HepG2 (cell line): ENCODE data around the gene CAMSAP3. TPM values are rescaled to one million over a fixed set of nuclear protein-coding genes. Genes with fewer than 3 reads are reported as not detected.
A peak's percentile ranks its signal among the peaks of the same experiment; 100 is the strongest.

ENCODE experiments used
- ATRX ChIP-seq: sonication (generic); formaldehyde crosslinking; IDR thresholded peaks from 2 replicates; pipeline ENCODE4 v1.4.0; 2020; ENCODE audit warnings: missing genetic modification reagents, borderline replicate concordance
- CAMTA2 ChIP-seq: sonication (generic); formaldehyde crosslinking; IDR thresholded peaks from 2 replicates; pipeline ENCODE4 v1.4.0; 2020; ENCODE audit warnings: mild to moderate bottlenecking, missing genetic modification reagents, borderline replicate concordance
- ETV6 ChIP-seq: sonication (generic); formaldehyde crosslinking; conservative IDR thresholded peaks from 2 replicates; pipeline ENCODE4 v1.4.0; 2020; ENCODE audit warnings: missing genetic modification reagents
- IKZF4 ChIP-seq: sonication (generic); formaldehyde crosslinking; IDR thresholded peaks from 2 replicates; pipeline ENCODE4 v1.5.1; 2020; ENCODE audit warnings: borderline replicate concordance, mild to moderate bottlenecking, low read depth, missing genetic modification reagents; ENCODE audit errors: not compliant biosample characterization
- JUNB ChIP-seq: sonication (generic); formaldehyde crosslinking; IDR thresholded peaks from 2 replicates; pipeline ENCODE4 v1.8.0; 2022; ENCODE audit warnings: missing genetic modification reagents, mild to moderate bottlenecking, borderline replicate concordance
- KLF11 ChIP-seq: IDR thresholded peaks from 2 replicates; pipeline ENCODE4 v1.6.1; 2016; ENCODE audit warnings: missing compliant biosample characterization
- KLF16 ChIP-seq, 2 experiments: sonication (generic) in 1 of 2; formaldehyde crosslinking in 1 of 2; IDR thresholded peaks; 2 replicates each; pipeline versions ENCODE4 v1.6.1 to v1.8.0; 2016 to 2023; ENCODE audit warnings: missing genetic modification reagents in 2 of 2, missing compliant biosample characterization in 1 of 2
- NFE2 ChIP-seq: sonication (generic); formaldehyde crosslinking; IDR thresholded peaks from 2 replicates; pipeline ENCODE4 v1.4.0; 2020; ENCODE audit warnings: missing genetic modification reagents
- REL ChIP-seq: sonication (generic); formaldehyde crosslinking; conservative IDR thresholded peaks from 2 replicates; pipeline ENCODE4 v1.8.0; 2022; ENCODE audit warnings: mild to moderate bottlenecking, missing genetic modification reagents, moderate library complexity
- SCMH1 ChIP-seq: sonication (generic); formaldehyde crosslinking; IDR thresholded peaks from 2 replicates; pipeline ENCODE4 v1.9.0; 2021; ENCODE audit warnings: missing genetic modification reagents, mild to moderate bottlenecking, borderline replicate concordance
- SYNCRIP ChIP-seq: fragments of 200-400 bp; formaldehyde crosslinking; IDR thresholded peaks from 2 replicates; pipeline ENCODE4 v1.6.1; 2018; ENCODE audit warnings: mild to moderate bottlenecking, low read depth, low read length; ENCODE audit not compliant: insufficient read depth
- ZNF562 ChIP-seq: sonication (generic); formaldehyde crosslinking; IDR thresholded peaks from 2 replicates; pipeline ENCODE4 v1.8.0; 2022; ENCODE audit warnings: missing genetic modification reagents, borderline replicate concordance
- ZNF775 ChIP-seq: sonication (generic); formaldehyde crosslinking; IDR thresholded peaks from 2 replicates; pipeline ENCODE4 v1.4.0; 2020; ENCODE audit warnings: missing genetic modification reagents, mild to moderate bottlenecking, moderate library complexity, borderline replicate concordance
- ZSCAN20 ChIP-seq: sonication (generic); formaldehyde crosslinking; IDR thresholded peaks from 2 replicates; pipeline ENCODE4 v1.4.0; 2020; ENCODE audit warnings: missing genetic modification reagents, mild to moderate bottlenecking, borderline replicate concordance
- polyA plus RNA-seq, 8 experiments: library from polyadenylated mRNA; depleted of rRNA in 3 of 8; stranded (reverse) in 7 of 8; unstranded in 1 of 8; fragments of >200 nt; fragmentation: Illumina TruSeq in 4 of 8; extraction: Trizol in 4 of 8; gene quantifications; 2 replicates each; pipeline versions ENCODE4 v1.2.1 to v1.2.3, GENCODE V29; 2011 to 2016; ENCODE audit warnings: low read depth in 4 of 8, missing spikeins in 1 of 8, mixed read lengths in 1 of 8; ENCODE audit not compliant: insufficient read depth in 1 of 8
- total RNA-seq, 5 experiments: library from RNA; depleted of rRNA; stranded (reverse); fragments of >200 nt; fragmentation: Illumina TruSeq; extraction: Trizol; gene quantifications; 2 replicates each; pipeline ENCODE4 v1.2.3, GENCODE V29; 2016; ENCODE audit warnings: low read depth in 1 of 5
- TF ChIP-seq, protein P1 (sequence below): sonication (generic); formaldehyde crosslinking; conservative IDR thresholded peaks from 2 replicates; pipeline ENCODE4 v1.4.0; 2020; ENCODE audit warnings: missing genetic modification reagents
- TF ChIP-seq, protein P2 (sequence below): sonication (generic); formaldehyde crosslinking; IDR thresholded peaks from 2 replicates; pipeline ENCODE4 v1.4.0; 2020; ENCODE audit warnings: missing genetic modification reagents
- TF ChIP-seq, protein P3 (sequence below): IDR thresholded peaks from 2 replicates; pipeline ENCODE4 v1.4.0; 2020; ENCODE audit warnings: mild to moderate bottlenecking, missing genetic modification reagents
- TF ChIP-seq, protein P4 (sequence below): sonication (generic); formaldehyde crosslinking; IDR thresholded peaks from 2 replicates; pipeline ENCODE4 v1.8.0; 2022; ENCODE audit warnings: low read depth, missing genetic modification reagents

The CAMSAP3 gene
- total and polyA plus RNA-seq, 2 of the 13 experiments (the other 11 are each of a cell fraction or from before 2014, with no cell fraction given), result 10.8 to 11.8 TPM

DNA sequence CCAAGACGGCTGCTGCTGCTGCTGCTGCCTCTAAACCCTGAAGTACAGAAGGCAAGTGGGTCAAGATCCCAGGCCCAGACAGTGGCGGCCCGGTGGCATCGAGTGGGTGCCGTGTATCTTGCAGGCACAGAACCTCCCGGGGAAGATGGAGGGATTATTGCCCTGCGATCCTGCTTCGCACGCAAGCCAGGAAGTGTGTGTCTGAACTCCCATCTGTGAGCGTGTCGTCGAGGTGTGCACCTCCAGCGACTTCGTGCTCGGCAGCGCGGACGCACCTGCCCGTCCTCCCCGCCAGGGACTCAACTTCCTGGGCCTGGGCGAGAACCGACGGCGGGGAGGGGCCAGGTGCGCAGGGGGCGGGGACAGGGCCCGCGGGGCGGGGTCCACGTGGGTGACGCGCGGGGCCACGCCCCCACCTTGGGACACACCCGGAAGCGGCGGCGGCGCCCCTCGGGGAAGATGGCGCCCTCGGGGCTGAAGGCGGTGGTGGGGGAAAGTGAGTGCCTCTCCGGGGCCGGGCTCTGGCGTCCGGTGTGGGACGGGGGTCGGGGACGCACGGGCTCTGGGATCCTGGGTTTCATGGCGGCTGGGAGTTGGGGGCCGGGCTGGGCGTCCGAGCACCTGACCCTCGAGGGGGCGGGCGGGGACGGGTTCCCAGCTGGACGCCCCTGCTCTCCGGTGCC lies 41.2 kb downstream of the CAMSAP3 start, which contains the start of gene STXBP2 (continued):
- TF ChIP-seq, protein P1, sequence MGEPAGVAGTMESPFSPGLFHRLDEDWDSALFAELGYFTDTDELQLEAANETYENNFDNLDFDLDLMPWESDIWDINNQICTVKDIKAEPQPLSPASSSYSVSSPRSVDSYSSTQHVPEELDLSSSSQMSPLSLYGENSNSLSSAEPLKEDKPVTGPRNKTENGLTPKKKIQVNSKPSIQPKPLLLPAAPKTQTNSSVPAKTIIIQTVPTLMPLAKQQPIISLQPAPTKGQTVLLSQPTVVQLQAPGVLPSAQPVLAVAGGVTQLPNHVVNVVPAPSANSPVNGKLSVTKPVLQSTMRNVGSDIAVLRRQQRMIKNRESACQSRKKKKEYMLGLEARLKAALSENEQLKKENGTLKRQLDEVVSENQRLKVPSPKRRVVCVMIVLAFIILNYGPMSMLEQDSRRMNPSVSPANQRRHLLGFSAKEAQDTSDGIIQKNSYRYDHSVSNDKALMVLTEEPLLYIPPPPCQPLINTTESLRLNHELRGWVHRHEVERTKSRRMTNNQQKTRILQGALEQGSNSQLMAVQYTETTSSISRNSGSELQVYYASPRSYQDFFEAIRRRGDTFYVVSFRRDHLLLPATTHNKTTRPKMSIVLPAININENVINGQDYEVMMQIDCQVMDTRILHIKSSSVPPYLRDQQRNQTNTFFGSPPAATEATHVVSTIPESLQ (CRISPR knock-in tag), result no peak
- TF ChIP-seq, protein P2, sequence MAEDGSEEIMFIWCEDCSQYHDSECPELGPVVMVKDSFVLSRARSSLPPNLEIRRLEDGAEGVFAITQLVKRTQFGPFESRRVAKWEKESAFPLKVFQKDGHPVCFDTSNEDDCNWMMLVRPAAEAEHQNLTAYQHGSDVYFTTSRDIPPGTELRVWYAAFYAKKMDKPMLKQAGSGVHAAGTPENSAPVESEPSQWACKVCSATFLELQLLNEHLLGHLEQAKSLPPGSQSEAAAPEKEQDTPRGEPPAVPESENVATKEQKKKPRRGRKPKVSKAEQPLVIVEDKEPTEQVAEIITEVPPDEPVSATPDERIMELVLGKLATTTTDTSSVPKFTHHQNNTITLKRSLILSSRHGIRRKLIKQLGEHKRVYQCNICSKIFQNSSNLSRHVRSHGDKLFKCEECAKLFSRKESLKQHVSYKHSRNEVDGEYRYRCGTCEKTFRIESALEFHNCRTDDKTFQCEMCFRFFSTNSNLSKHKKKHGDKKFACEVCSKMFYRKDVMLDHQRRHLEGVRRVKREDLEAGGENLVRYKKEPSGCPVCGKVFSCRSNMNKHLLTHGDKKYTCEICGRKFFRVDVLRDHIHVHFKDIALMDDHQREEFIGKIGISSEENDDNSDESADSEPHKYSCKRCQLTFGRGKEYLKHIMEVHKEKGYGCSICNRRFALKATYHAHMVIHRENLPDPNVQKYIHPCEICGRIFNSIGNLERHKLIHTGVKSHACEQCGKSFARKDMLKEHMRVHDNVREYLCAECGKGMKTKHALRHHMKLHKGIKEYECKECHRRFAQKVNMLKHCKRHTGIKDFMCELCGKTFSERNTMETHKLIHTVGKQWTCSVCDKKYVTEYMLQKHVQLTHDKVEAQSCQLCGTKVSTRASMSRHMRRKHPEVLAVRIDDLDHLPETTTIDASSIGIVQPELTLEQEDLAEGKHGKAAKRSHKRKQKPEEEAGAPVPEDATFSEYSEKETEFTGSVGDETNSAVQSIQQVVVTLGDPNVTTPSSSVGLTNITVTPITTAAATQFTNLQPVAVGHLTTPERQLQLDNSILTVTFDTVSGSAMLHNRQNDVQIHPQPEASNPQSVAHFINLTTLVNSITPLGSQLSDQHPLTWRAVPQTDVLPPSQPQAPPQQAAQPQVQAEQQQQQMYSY (CRISPR knock-in tag), result no peak
- TF ChIP-seq ZSCAN20 (CRISPR knock-in tag) (no peak), KLF16 (CRISPR knock-in tag; IDR thresholded peaks at IDR 0.05) (peak in 1 of 2 experiments; percentile 26; a peak in 1 of 4 replicates), JUNB (no peak), KLF11 (no peak), ZNF775 (CRISPR knock-in tag) (no peak), REL (CRISPR knock-in tag) (no peak), ETV6 (CRISPR knock-in tag) (no peak), SYNCRIP (no peak), SCMH1 (CRISPR knock-in tag) (no peak), ZNF562 (CRISPR knock-in tag) (no peak), ATRX (CRISPR knock-in tag) (no peak), NFE2 (CRISPR knock-in tag) (no peak), IKZF4 (CRISPR knock-in tag) (peak; percentile 57), CAMTA2 (CRISPR knock-in tag) (no peak)
- TF ChIP-seq, protein P3, sequence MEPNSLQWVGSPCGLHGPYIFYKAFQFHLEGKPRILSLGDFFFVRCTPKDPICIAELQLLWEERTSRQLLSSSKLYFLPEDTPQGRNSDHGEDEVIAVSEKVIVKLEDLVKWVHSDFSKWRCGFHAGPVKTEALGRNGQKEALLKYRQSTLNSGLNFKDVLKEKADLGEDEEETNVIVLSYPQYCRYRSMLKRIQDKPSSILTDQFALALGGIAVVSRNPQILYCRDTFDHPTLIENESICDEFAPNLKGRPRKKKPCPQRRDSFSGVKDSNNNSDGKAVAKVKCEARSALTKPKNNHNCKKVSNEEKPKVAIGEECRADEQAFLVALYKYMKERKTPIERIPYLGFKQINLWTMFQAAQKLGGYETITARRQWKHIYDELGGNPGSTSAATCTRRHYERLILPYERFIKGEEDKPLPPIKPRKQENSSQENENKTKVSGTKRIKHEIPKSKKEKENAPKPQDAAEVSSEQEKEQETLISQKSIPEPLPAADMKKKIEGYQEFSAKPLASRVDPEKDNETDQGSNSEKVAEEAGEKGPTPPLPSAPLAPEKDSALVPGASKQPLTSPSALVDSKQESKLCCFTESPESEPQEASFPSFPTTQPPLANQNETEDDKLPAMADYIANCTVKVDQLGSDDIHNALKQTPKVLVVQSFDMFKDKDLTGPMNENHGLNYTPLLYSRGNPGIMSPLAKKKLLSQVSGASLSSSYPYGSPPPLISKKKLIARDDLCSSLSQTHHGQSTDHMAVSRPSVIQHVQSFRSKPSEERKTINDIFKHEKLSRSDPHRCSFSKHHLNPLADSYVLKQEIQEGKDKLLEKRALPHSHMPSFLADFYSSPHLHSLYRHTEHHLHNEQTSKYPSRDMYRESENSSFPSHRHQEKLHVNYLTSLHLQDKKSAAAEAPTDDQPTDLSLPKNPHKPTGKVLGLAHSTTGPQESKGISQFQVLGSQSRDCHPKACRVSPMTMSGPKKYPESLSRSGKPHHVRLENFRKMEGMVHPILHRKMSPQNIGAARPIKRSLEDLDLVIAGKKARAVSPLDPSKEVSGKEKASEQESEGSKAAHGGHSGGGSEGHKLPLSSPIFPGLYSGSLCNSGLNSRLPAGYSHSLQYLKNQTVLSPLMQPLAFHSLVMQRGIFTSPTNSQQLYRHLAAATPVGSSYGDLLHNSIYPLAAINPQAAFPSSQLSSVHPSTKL (CRISPR knock-in tag), result no peak
- TF ChIP-seq, protein P4, sequence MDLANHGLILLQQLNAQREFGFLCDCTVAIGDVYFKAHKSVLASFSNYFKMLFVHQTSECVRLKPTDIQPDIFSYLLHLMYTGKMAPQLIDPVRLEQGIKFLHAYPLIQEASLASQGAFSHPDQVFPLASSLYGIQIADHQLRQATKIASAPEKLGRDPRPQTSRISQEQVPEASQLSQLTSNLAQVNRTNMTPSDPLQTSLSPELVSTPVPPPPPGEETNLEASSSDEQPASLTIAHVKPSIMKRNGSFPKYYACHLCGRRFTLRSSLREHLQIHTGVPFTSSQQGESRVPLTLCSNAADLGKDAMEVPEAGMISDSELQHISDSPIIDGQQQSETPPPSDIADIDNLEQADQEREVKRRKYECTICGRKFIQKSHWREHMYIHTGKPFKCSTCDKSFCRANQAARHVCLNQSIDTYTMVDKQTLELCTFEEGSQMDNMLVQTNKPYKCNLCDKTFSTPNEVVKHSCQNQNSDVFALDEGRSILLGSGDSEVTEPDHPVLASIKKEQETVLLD, result peak; percentile 37; the same call in 1 of the 2 replicates
